SJSA1 (cell line): ENCODE measurements around the gene REV1. TPM values are rescaled to one million over a fixed set of nuclear protein-coding genes. Genes with fewer than 3 reads are reported as not detected.
A peak's percentile ranks its signal among the peaks of the same experiment; 100 is the strongest.
"Not testable (repeated sequence)": the region's sequence is repeated elsewhere in the genome, so short reads cannot be mapped to it uniquely, and the experiment has no call there.

ENCODE experiments used
- DNase-seq, 2 experiments: peaks; one replicate each; pipeline ENCODE4 v3.0.0-alpha.2; 2015 to 2020; ENCODE audit warnings: low spot score in 2 of 2, low read depth in 1 of 2
- H3K27ac ChIP-seq: fragments of 250-450 bp; sonication (Bioruptor Pico); 2 replicates; pipeline ENCODE4 v1.5.1; 2020; ENCODE audit warnings: mild to moderate bottlenecking, moderate library complexity
- H3K27me3 ChIP-seq: fragments of 250-450 bp; sonication (Bioruptor Pico); replicated peaks from 2 replicates; pipeline ENCODE4 v1.5.1; 2020; ENCODE audit warnings: mild to moderate bottlenecking, moderate library complexity
- H3K36me3 ChIP-seq: fragments of 250-450 bp; sonication (Bioruptor Pico); 2 replicates; pipeline ENCODE4 v1.5.1; 2020; ENCODE audit warnings: mild to moderate bottlenecking
- H3K4me1 ChIP-seq: fragments of 250-450 bp; sonication (Bioruptor Pico); replicated peaks from 2 replicates; pipeline ENCODE4 v1.6.1; 2021; ENCODE audit warnings: mild to moderate bottlenecking
- H3K4me3 ChIP-seq: fragments of 250-450 bp; sonication (Bioruptor Pico); 2 replicates; pipeline ENCODE4 v1.5.1; 2020; ENCODE audit warnings: mild to moderate bottlenecking
- H3K9me3 ChIP-seq: fragments of 250-450 bp; sonication (Bioruptor Pico); replicated peaks from 2 replicates; pipeline ENCODE4 v1.5.1; 2020; ENCODE audit warnings: mild to moderate bottlenecking
- total RNA-seq: library from RNA; depleted of rRNA; stranded (reverse); fragments of >200 nt; shearing (Covaris generic); gene quantifications from 2 replicates; pipeline ENCODE4 v1.2.3, GENCODE V29; 2014

The REV1 gene
- total RNA-seq, 1 experiment from 2014 or later, result 27.2 TPM

DNA sequence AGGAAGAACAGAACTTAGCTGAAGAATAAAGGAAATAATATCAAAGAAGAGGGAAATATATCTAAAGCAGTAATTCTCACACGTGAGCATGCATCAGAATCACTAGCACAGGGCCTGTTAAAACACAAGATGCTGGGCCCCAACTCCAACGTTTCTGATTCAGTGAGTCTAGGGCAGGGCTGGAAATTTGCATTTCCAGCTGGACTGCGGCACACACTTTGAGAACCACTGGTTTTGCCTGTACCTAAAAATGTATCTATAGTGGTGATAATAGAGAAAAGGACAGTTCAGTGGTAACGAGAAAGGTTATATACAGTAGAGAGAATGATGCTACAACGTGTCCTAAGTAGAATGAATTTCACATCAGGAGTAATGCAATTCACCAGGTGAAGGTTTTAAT, 11.2 kb downstream of the REV1 start:
- H3K27me3 ChIP-seq, result no peaks in the 10 kb centered on the region
- no peak overlapping the region for H3K27ac ChIP-seq
- no peak overlapping the region for H3K4me3 ChIP-seq
- DNase-seq, result no peak
- no peaks in the 10 kb centered on the region for H3K9me3 ChIP-seq
- peaks cover 5% of the 10 kb centered on the region; the same call in 1 of the 2 replicates for H3K36me3 ChIP-seq
- peaks cover 36% of the 10 kb centered on the region for H3K4me1 ChIP-seq

DNA sequence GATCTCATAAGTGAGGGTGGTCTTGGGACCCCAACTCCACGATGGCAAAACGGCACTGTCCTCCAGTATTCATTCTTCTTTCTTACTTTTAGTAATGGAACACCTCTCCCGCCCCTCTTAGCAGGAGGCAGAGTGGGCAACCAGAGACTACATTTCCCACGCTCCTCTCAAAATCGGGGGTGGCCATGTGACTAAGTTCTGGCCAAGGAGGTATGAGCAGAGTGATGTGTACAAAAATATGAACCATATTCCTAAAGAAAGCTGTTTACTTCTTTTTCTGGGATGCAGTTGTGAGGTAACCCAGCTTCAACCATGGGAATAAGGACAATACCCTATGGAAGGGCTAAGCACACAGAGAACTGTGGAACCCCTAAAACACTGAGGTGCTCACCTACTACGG, 12.8 kb downstream of the REV1 start:
- peaks cover 5% of the 10 kb centered on the region; the same call in 1 of the 2 replicates for H3K36me3 ChIP-seq

DNA sequence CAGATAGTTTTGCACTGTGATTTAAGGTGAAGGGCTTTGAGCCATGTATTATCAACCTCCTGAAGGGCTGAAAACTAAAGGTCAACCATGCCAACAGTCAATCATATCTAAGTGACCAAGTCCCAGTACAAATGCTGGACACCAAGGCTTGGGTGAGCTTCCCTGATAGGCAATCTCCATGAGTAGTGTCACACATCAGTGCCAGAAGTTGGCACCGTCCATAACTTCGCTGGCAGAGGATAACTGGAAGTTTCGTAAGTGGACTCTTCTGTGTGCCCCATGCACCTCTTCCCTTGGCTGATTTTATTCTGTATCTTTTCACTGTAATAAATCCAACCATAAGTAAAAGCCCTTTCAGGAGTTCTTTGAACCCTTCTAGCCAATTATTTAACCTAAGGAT, 13.2 kb downstream of the REV1 start:
- H3K36me3 ChIP-seq, result peaks cover 5% of the 10 kb centered on the region; the same call in 1 of the 2 replicates
- H3K27me3 ChIP-seq, result no peaks in the 10 kb centered on the region
- no peaks in the 10 kb centered on the region for H3K9me3 ChIP-seq
- peaks cover 36% of the 10 kb centered on the region for H3K4me1 ChIP-seq
- H3K4me3 ChIP-seq, result no peak overlapping the region
- DNase-seq, result no peak
- no peak overlapping the region for H3K27ac ChIP-seq

More for the DNA sequence above, 12.8 kb downstream of the REV1 start:
- no peak overlapping the region for H3K27ac ChIP-seq
- no peak overlapping the region for H3K4me3 ChIP-seq
- no peaks in the 10 kb centered on the region for H3K27me3 ChIP-seq
- DNase-seq, result no peak
- H3K9me3 ChIP-seq, result no peaks in the 10 kb centered on the region
- H3K4me1 ChIP-seq, result peaks cover 36% of the 10 kb centered on the region

DNA sequence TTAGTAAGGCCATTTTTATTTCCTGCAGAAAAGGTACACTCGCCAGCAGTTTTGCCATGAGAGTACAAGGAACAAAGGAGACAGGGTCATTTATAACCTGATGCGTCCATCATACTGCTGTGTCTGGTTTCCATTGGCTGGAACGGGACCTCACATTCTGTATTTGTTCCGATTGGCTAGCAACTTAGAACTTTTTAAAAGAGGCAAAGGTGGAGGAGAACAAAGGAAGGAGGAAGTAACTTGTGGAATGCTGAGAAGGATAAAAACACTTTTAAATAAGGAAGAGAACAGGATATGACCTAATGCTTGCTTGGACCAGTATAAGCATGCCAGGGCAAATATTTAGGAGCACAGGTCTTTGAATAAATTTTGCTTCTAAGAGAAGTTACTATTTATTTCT, 14.7 kb downstream of the REV1 start:
- Histone ChIP-seq H3K27ac (peak overlapping the region; percentile 56), H3K4me1 (peaks cover 30% of the 10 kb centered on the region)
- H3K27me3 ChIP-seq, H3K9me3 ChIP-seq, DNase-seq, H3K4me3 ChIP-seq, H3K36me3 ChIP-seq: not testable (repeated sequence)

DNA sequence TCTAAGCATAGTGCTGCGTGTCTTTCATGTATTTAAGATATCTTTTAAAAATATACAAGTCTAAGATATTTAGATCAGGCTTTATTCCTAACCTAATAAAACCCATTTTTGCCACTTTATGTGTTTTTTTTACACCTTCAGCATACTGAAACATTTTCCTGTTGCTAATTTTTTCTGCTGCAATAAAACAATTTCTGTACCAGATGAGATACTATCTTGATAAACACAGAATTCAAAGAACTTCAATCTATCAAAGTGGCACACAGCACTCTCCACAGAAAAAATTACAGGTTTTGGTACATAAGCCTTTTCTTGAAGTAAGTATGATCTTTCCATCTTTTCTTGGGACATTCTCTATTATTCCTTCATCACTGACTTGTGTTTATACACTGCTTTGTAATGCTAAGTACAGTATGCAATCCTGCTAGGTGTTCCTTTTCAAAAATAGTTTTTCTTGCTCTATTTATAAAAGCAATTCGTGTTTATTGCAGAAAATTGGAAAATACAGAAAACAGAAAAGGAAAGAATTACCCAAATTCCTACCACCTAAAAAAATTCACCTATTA, 16.2 kb downstream of the REV1 start:
- Histone ChIP-seq H3K4me1 (peaks cover 30% of the 10 kb centered on the region), H3K27me3 (no peaks in the 10 kb centered on the region), H3K27ac (no peak overlapping the region), H3K4me3 (no peak overlapping the region), H3K36me3 (peaks cover 9% of the 10 kb centered on the region; the same call in 1 of the 2 replicates), H3K9me3 (no peaks in the 10 kb centered on the region)
- DNase-seq, result no peak

DNA sequence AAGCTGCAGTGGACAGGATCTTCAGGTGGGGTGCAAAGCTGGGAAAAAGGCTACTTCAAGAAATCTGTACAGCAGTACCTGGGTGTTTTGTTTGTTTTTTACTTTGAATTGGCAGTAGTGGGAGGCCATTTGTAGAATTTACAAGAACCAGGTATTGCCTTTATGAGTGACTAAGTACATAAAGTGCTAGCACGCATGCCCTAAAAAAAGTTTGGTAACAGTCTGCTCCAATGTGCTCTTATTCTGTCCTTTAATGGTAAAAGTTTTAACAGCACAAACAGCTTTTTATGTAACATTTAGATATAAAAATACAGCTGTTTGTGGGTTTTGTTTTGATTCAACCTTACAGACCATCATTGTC, 17.2 kb downstream of the REV1 start:
- Histone ChIP-seq H3K9me3 (no peaks in the 10 kb centered on the region), H3K36me3 (peaks cover 9% of the 10 kb centered on the region; the same call in 1 of the 2 replicates), H3K4me3 (no peak overlapping the region), H3K27ac (no peak overlapping the region), H3K4me1 (peaks cover 30% of the 10 kb centered on the region), H3K27me3 (no peaks in the 10 kb centered on the region)
- DNase-seq, result no peak

DNA sequence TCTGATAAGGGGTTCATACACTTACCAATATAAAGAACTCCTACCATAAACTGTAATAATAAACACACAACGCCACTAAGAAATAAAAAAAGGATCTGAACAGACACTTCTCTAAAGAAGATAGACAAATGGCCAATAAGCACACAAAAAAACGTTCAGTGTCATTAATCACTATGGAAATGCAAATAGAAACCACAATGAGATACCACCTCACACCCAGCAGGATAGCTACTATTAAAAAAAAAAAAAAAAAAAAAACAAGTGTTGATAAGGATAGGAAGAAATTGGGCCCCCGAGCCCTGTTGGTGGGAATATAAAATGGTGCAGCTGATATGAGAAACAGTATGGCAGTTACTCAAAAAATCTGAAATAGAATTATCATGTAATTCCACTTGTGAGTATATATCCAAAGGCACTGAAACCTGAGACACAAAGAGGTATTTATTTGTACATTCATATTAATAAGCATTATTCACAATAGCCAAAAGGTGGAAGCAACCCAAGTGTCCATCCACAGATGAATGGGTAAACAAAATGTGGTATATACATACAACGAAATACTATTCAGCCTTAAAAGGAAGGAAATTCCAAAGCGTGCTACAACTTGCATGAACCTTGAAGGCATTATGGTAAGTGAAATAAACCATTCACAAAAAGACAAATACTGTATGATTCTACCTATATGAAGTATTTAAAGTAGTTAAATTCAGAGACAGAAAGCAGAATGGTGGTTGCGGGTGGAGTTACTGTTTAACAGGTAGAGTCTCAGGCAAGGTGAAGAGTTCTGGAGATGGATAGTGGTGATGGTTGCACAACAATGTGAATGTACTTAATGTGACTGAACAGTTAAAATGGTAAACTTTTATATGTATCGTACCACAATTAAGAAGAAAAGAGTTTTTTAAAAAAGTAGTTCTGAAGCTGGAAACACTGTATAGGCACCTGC, 17.9 kb downstream of the REV1 start:
- no peak overlapping the region for H3K4me3 ChIP-seq
- H3K36me3 ChIP-seq, result peaks cover 9% of the 10 kb centered on the region; the same call in 1 of the 2 replicates
- DNase-seq, result no peak
- peaks cover 30% of the 10 kb centered on the region for H3K4me1 ChIP-seq
- H3K9me3 ChIP-seq, result no peaks in the 10 kb centered on the region
- H3K27ac ChIP-seq, result no peak overlapping the region
- H3K27me3 ChIP-seq, result no peaks in the 10 kb centered on the region

DNA sequence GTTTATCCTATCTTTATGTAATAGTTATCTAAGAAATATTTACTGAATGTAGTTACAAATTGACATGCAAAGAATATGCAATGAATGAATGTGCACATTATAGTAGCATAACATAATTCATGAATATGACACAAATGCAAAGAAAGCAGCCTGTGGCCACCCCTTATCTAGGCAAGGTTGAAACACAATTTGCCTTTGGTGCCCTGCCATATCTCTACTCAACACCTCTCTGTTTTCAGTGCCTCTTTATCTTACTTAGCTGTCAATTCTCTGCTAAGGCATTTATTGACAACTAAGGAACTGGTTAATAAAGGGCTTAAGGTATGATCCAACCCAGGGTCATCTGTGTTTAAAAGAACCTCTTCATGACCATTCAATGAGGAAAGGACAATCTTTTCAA, 18.9 kb downstream of the REV1 start:
- DNase-seq, result no peak
- H3K4me1 ChIP-seq, result peaks cover 24% of the 10 kb centered on the region
- no peaks in the 10 kb centered on the region for H3K27me3 ChIP-seq
- H3K27ac ChIP-seq, result no peak overlapping the region
- H3K36me3 ChIP-seq, result peaks cover 4% of the 10 kb centered on the region; the same call in 1 of the 2 replicates
- no peaks in the 10 kb centered on the region for H3K9me3 ChIP-seq
- no peak overlapping the region for H3K4me3 ChIP-seq

DNA sequence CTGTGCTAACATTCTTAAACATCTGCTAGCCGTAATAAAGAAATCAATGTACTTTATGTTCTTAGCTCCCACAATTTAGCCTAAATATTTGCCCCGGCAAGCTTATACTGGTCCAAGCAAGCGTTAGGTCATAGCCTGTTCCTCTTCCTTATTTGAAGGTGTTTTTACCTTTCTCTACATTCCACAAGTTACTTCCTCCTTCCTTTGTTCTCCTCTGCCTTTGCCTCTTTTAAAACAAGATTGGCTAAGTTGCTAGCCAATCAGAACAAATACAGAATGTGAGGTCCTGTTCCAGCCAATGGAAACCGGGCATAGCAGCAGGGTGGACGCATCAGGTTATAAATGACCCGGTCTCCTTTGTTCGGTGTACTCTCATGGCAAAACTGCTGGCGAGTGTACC, 19.4 kb downstream of the REV1 start:
- H3K27ac ChIP-seq, DNase-seq, H3K9me3 ChIP-seq, H3K27me3 ChIP-seq, H3K36me3 ChIP-seq, H3K4me3 ChIP-seq: not testable (repeated sequence)
- H3K4me1 ChIP-seq, result peaks cover 19% of the 10 kb centered on the region

DNA sequence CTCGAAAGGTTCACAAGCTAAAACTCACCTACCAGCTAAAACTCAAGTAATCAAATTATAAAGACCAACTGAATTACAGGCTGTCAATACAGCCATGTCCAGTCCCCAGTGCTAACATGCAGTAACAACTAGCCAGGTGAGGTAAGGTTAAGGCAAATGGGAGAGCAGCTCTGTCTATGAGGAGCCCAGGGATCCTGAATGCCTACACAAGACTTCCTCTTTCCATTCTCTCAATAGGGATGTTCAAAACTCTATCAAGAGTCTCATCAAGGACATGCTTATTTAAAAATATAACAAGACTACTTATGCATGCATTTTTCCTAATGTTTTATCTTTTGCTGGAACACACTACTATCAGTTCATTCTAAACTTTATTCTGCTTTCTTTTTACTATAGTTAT, 20.4 kb downstream of the REV1 start:
- Histone ChIP-seq H3K9me3 (no peaks in the 10 kb centered on the region), H3K27me3 (no peaks in the 10 kb centered on the region), H3K36me3 (peaks cover 4% of the 10 kb centered on the region; the same call in 1 of the 2 replicates), H3K4me1 (peaks cover 8% of the 10 kb centered on the region), H3K4me3 (no peak overlapping the region), H3K27ac (no peak overlapping the region)
- no peak for DNase-seq

DNA sequence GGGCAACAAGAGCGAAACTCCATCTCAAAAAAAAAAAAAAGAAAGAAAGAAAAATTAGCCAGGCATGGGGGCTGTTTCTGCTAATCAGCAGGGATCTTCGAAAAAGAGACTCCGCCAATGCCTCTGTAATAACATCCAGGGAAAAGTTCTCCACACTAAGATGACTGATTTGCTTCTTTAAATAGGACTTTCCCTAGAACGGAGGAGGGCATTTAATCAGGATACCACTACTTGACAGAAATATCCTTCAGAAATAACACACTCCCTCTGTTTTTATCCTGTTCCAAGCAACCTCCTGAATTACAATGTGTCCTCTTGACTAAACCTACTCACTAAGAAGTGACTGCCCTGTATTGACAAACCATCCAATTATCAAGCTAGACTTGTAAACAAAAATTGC, 21.7 kb downstream of the REV1 start:
- Histone ChIP-seq H3K4me3 (no peak overlapping the region), H3K36me3 (peaks cover 10% of the 10 kb centered on the region), H3K9me3 (no peaks in the 10 kb centered on the region), H3K27me3 (no peaks in the 10 kb centered on the region), H3K4me1 (no peaks in the 10 kb centered on the region), H3K27ac (no peak overlapping the region)
- no peak for DNase-seq

DNA sequence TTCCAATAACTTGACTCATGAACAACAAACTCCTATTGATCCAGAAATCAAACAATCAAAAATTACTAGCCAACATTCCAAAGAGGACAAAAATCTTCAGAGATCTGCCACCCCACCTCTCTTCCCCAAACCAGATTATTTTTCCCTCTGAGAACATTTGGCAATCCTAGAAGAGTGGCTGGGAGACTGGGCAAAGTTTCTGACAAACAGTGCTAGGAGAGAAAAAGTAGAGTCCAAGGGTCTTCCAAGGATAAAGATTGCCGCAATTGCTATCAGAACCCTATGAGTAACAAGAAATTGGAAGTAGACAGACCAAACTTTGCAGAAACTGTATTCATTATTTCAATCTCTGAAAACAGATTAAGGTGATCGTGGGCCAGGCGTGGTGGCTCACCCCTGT, 22.4 kb downstream of the REV1 start:
- no peaks in the 10 kb centered on the region for H3K27me3 ChIP-seq
- no peaks in the 10 kb centered on the region for H3K4me1 ChIP-seq
- H3K9me3 ChIP-seq, result no peaks in the 10 kb centered on the region
- H3K4me3 ChIP-seq, result no peak overlapping the region
- DNase-seq, result no peak
- H3K27ac ChIP-seq, result no peak overlapping the region
- H3K36me3 ChIP-seq, result peaks cover 15% of the 10 kb centered on the region

DNA sequence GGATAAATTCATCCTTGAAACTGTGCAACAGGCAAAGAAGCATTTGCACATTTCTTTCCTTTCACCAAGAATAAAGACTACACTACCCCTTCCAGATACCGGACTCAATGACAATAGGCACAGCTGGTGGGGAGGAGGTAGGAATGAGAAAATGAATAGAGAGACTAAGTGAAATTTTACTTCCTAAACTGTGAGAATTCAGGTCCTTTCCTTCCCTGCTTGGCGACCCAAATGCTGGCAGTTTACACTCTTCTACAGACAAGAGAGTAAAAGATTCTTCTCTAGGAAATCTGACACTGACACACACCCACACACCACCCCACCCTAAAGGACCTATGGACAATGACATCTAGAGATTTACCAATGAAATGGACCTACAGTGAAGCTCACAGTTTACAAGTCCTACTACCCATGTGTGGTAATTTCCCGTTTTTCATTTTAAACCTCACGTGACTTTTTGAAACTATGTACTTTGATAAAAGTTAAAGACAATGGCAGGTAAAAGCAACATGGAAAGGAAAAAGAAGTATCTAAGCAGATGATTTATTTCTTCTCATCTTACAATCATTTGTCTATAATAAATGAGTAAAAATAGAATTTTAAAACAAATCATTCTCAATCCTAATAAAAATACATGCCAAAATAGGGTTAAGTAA, 27.9 kb downstream of the REV1 start:
- H3K36me3 ChIP-seq, result peaks cover 59% of the 10 kb centered on the region

DNA sequence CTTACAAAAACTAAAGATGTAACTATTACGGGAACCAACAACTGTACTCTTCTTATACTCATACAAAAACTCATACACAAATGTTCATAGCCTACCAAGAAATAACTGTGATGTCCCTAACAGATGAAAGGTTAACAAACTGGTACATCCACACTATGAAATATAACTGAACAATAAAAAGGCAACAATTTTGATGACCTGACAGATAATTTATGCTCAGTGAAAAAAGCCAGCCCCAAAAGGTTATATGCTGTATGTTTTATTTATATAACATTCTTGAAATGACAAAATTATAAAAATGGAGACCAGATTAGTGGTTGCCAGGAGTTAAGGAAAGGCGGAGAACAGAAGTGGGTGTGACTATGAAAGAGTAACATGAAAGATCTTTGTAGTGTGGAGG, 31.3 kb downstream of the REV1 start:
- Histone ChIP-seq H3K9me3 (no peaks in the 10 kb centered on the region), H3K27ac (no peak overlapping the region), H3K4me1 (peaks cover 4% of the 10 kb centered on the region; the same call in 1 of the 2 replicates), H3K27me3 (no peaks in the 10 kb centered on the region), H3K4me3 (no peak overlapping the region), H3K36me3 (peaks cover 85% of the 10 kb centered on the region)
- DNase-seq, result no peak

More for the DNA sequence above, 27.9 kb downstream of the REV1 start:
- no peaks in the 10 kb centered on the region for H3K27me3 ChIP-seq
- no peaks in the 10 kb centered on the region for H3K9me3 ChIP-seq
- no peak for DNase-seq
- no peak overlapping the region for H3K4me3 ChIP-seq
- no peak overlapping the region for H3K27ac ChIP-seq
- no peaks in the 10 kb centered on the region for H3K4me1 ChIP-seq
